ENCODE results near the gene PNCK. TPM values are rescaled to one million over a fixed set of nuclear protein-coding genes. Genes with fewer than 3 reads are reported as not detected.
"Not testable (repeated sequence)": the region's sequence is repeated elsewhere in the genome, so short reads cannot be mapped to it uniquely, and the experiment has no call there.

The PNCK gene
- total and polyA plus RNA-seq, 5 experiments from 2014 or later = not detected

- DNase-seq (no peak), ATAC-seq (no peak)
- POLR2A ChIA-PET = no interaction called here
- Mint-ChIP-seq H3K4me3 (no peak overlapping the region), H3K27me3 (peaks cover 0 to 12% (median 4%) of the 10 kb centered on the region in 5 donors), H3K27ac (no peak overlapping the region), H3K36me3 (no peaks in the 10 kb centered on the region), H3K9me3 (peaks cover 0 to 3% (median 0%) of the 10 kb centered on the region in 9 donors), H3K4me1 (peaks cover 0 to 6% (median 0%) of the 10 kb centered on the region in 4 donors)
Observed at GRCh38 chrX:153688506-153688905, 14.9 kb upstream of the PNCK start.

GRCh38 chrX:153688071-153688470, 14.5 kb upstream of the PNCK start:
- ATAC-seq (peak; percentile 39 to 56), DNase-seq (no peak)
- Mint-ChIP-seq H3K36me3 (no peaks in the 10 kb centered on the region), H3K27ac (no peak overlapping the region), H3K4me3 (no peak overlapping the region), H3K4me1 (peaks cover 0 to 6% (median 0%) of the 10 kb centered on the region in 4 donors), H3K27me3 (peaks cover 0 to 12% (median 4%) of the 10 kb centered on the region in 5 donors), H3K9me3 (peaks cover 0 to 5% (median 0%) of the 10 kb centered on the region in 9 donors)
- POLR2A ChIA-PET = no interaction called here

- Mint-ChIP-seq H3K9me3 (peaks cover 0 to 5% (median 0%) of the 10 kb centered on the region in 9 donors), H3K4me1 (peaks cover 0 to 6% (median 0%) of the 10 kb centered on the region in 4 donors), H3K27me3 (peaks cover 0 to 12% (median 4%) of the 10 kb centered on the region in 5 donors), H3K36me3 (no peaks in the 10 kb centered on the region), H3K4me3 (peak within 1 kb of the TSS; percentile 62 to 90 (median 74)), H3K27ac (peak within 1 kb of the TSS in 3 of 10 donors; percentile 56 to 74 (median 73))
- ATAC-seq (peak; percentile 46 to 54), DNase-seq (peak in 4 of 10 donors; percentile 15 to 56 (median 23))
- POLR2A ChIA-PET = interaction anchor here (0.6 kb wide), 2 partner anchors 33 to 746 kb away, joined by 3 read pairs; no protein-coding TSS in a partner anchor
Observed at GRCh38 chrX:153687121-153688039, 13.8 kb upstream of the PNCK start, which contains the start of gene SLC6A8. TSS of gene SLC6A8 (plus strand) at chrX:153687926. CDS start at chrX:153688575, 649 bp downstream.

DNA sequence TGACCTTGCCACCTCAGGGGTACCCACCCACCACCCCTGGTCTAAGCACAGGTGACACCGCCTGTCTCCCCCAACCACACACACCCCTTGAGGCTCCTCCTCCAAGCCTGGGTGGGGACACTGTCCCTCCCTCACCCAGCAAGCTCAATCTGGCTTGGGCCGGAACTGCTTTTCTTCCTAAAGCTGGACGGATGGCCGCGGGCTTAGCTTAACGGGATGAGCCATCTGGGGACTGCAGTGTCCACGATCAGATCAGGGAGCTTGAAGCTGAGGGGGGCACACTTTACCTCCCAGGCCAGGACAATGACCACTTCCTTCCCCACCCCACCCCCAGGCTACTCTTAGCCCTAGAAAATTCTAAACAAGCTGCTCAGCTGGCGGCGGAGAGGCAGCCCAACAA, 13.1 kb upstream of the PNCK start:
- H3K27me3 Mint-ChIP-seq = peaks cover 0 to 12% (median 4%) of the 10 kb centered on the region in 5 donors
- H3K27ac Mint-ChIP-seq = peak overlapping the region in 1 of 10 donors; percentile 33
- POLR2A ChIA-PET = interaction anchor here (0.6 kb wide), 1 partner anchor 745 kb away, joined by 3 read pairs; no protein-coding TSS in a partner anchor
- no peak for DNase-seq
- peaks cover 0 to 6% (median 0%) of the 10 kb centered on the region in 4 donors for H3K4me1 Mint-ChIP-seq
- ATAC-seq = no peak
- peak overlapping the region in 6 of 10 donors; percentile 19 to 79 (median 42) for H3K4me3 Mint-ChIP-seq
- no peaks in the 10 kb centered on the region for H3K36me3 Mint-ChIP-seq
- peaks cover 0 to 5% (median 0%) of the 10 kb centered on the region in 9 donors for H3K9me3 Mint-ChIP-seq

DNA sequence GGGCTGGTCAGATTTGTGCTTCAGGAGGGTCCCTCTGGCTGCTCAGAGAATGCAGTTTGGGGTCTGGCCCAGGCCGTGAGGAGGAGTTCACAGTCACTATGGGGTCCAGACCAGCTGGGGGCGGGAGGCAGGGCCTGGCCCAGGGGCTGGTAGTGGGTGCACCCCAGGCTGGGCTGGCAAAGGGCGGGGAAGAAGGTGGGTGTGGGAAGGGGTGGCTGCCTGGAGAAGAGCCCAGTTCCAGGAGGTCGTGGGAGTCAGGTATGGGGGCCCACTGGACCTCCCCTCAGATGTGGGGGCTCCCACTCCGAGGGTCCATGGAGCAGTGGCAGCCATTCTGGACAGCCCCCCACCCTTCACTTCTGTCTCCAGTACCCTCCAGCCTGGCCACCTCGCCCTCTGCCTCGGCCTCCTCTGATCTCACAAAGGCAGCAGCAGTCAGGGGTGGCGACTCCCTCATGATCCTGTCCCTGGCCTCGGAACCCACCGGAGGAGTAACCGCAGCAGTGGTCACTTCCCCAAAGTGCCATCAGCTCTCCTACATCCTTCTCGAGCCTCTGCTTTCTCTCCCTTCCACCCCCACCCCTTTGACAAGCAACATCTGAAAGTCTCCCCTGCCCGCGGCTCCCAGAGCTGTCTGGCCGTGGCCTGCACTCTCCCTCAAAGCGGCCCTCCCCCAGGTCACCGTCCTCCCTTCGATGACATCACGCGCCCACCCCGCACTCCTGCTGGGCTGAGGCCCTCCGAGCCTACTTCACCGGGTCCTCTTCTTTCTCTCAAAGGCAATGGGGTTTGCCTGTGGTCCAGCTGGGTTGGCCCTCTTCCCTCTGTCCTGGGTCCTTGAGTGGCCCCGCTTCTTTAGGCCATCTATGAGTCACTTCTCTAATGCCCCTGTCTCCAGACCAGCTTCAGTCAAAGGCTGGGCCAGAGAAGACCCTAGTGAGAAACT, 12.4 kb upstream of the PNCK start:
- DNase-seq (peak in 1 of 10 donors; percentile 31), ATAC-seq (no peak)
- POLR2A ChIA-PET = no interaction called here
- Mint-ChIP-seq H3K4me1 (peaks cover 0 to 6% (median 0%) of the 10 kb centered on the region in 4 donors), H3K4me3 (peak overlapping the region in 5 of 10 donors; percentile 7 to 79 (median 48)), H3K36me3 (no peaks in the 10 kb centered on the region), H3K9me3 (peaks cover 0 to 5% (median 0%) of the 10 kb centered on the region in 9 donors), H3K27me3 (peaks cover 0 to 12% (median 4%) of the 10 kb centered on the region in 5 donors), H3K27ac (no peak overlapping the region)

- H3K27ac Mint-ChIP-seq = no peak overlapping the region
- H3K4me1 Mint-ChIP-seq = peaks cover 0 to 6% (median 0%) of the 10 kb centered on the region in 4 donors
- POLR2A ChIA-PET = no interaction called here
- no peaks in the 10 kb centered on the region for H3K36me3 Mint-ChIP-seq
- H3K4me3 Mint-ChIP-seq = no peak overlapping the region
- H3K27me3 Mint-ChIP-seq = peaks cover 0 to 12% (median 4%) of the 10 kb centered on the region in 5 donors
- peaks cover 0 to 5% (median 0%) of the 10 kb centered on the region in 9 donors for H3K9me3 Mint-ChIP-seq
- ATAC-seq (no peak), DNase-seq (peak in 1 of 10 donors; percentile 8)
Observed at GRCh38 chrX:153685156-153685536, 11.5 kb upstream of the PNCK start.

GRCh38 chrX:153684467-153685155, 11.0 kb upstream of the PNCK start:
- POLR2A ChIA-PET = no interaction called here
- DNase-seq = peak in 1 of 10 donors; percentile 23
- H3K4me3 Mint-ChIP-seq = no peak overlapping the region
- H3K27me3 Mint-ChIP-seq = peaks cover 0 to 12% (median 2%) of the 10 kb centered on the region in 5 donors
- H3K27ac Mint-ChIP-seq = no peak overlapping the region
- peaks cover 0 to 5% (median 0%) of the 10 kb centered on the region in 9 donors for H3K9me3 Mint-ChIP-seq
- peaks cover 0 to 6% (median 0%) of the 10 kb centered on the region in 4 donors for H3K4me1 Mint-ChIP-seq
- no peaks in the 10 kb centered on the region for H3K36me3 Mint-ChIP-seq
- no peak for ATAC-seq

GRCh38 chrX:153683486-153683885, 9.9 kb upstream of the PNCK start:
- not testable (repeated sequence) for H3K4me1 Mint-ChIP-seq, H3K9me3 Mint-ChIP-seq, H3K27ac Mint-ChIP-seq, H3K36me3 Mint-ChIP-seq, DNase-seq, H3K4me3 Mint-ChIP-seq, ATAC-seq
- POLR2A ChIA-PET = interaction anchor here (0.6 kb wide), 1 partner anchor 819 kb away, joined by 7 read pairs; no protein-coding TSS in a partner anchor
- H3K27me3 Mint-ChIP-seq = peaks cover 0 to 12% (median 5%) of the 10 kb centered on the region in 5 donors

DNA sequence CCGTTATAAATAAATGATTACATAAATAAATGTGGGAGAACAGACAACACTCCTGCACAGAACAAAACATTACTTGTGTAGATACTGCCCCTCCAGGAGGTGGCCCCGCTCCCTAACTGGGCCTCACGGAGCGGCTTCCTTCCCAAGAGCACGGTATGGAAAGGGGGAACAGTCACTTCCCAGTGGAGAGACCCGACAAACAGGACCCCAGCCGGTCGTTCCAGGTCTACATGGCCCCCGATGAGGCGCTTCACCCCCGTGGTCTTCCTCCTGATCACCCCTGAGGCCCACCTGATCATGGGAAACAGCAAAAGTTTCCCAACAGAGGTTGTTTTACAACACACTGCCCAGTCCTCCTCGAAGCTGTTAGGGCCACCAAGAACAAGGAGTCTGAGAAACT, 7.6 kb upstream of the PNCK start:
- POLR2A ChIA-PET = no interaction called here
- DNase-seq (no peak), ATAC-seq (no peak)
- Mint-ChIP-seq H3K36me3 (no peaks in the 10 kb centered on the region), H3K27me3 (peaks cover 0 to 6% (median 3%) of the 10 kb centered on the region in 5 donors), H3K4me3 (no peak overlapping the region), H3K9me3 (peaks cover 0 to 5% (median 0%) of the 10 kb centered on the region in 9 donors), H3K27ac (no peak overlapping the region), H3K4me1 (no peaks in the 10 kb centered on the region)

- DNase-seq (no peak), ATAC-seq (no peak)
- Mint-ChIP-seq H3K36me3 (peaks cover 0 to 2% (median 0%) of the 10 kb centered on the region in 3 donors), H3K4me3 (peak overlapping the region in 7 of 10 donors; percentile 30 to 72 (median 53)), H3K27me3 (peaks cover 6 to 24% (median 17%) of the 10 kb centered on the region in 5 donors), H3K9me3 (peaks cover 0 to 2% (median 0%) of the 10 kb centered on the region in 9 donors), H3K27ac (peak overlapping the region in 2 of 10 donors; percentile 5 to 67), H3K4me1 (peaks cover 0 to 2% (median 0%) of the 10 kb centered on the region in 4 donors)
- POLR2A ChIA-PET = no interaction called here
Observed at GRCh38 chrX:153674219-153674851, 722 bp upstream of the PNCK start.

Measured in naive thymus-derived CD8-positive, alpha-beta T cell (primary cell).